ENCODE data around the gene PLPP4. TPM values are rescaled to one million over a fixed set of nuclear protein-coding genes. Genes with fewer than 3 reads are reported as not detected.

Gene PLPP4
- 3.7 and 3.9 TPM in 2 replicates for total RNA-seq

DNA sequence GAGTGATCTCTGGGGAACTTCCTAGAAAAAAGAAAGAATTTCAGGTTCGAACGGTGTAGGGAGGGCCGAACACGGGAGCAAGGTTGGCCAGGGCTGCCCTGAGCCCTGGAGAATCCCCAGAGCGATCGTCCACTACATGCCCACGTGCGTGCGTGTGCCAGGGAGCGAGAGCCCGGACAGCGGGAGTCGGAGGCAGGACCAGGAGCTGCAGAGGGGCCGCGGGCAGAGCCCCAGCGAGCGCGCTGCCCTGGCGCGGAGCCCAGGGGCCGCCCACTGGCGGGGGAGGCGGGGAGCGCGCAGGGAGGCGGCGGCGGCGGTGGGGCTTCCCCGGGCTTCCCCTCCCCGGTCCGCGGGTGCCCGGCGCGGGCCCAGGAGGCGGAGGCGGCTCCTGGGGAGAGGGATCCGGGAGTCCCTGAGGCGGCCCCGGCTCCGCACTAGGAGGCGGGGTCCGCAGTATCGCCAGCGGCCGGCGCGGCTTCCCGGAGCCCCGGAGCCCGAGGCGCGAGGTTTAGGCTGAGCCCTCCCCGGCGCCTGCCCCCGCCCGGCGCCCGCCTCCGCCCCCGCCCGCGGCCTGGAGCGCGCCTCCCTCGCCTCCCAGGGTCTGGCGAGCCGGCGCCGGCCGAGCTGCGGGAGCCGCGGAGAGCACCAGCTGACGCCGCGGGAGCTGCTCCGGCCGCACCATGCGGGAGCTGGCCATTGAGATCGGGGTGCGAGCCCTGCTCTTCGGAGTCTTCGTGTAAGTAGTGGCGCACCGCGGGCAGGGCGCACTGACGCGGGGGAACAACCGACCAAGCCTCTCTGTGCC lies at the start of gene PLPP4:
Gene PLPP4, plus strand, starts transcription at position 602 of the 805 bp plus-strand sequence. Its CDS starts 79 bp downstream, at position 681.
- H3K4me3 ChIP-seq (ENCODE audit: low read depth, low read length): peak within 1 kb of the TSS; percentile 76
- no peak for DNase-seq (ENCODE audit: low read depth)
- TF ChIP-seq, protein P1, sequence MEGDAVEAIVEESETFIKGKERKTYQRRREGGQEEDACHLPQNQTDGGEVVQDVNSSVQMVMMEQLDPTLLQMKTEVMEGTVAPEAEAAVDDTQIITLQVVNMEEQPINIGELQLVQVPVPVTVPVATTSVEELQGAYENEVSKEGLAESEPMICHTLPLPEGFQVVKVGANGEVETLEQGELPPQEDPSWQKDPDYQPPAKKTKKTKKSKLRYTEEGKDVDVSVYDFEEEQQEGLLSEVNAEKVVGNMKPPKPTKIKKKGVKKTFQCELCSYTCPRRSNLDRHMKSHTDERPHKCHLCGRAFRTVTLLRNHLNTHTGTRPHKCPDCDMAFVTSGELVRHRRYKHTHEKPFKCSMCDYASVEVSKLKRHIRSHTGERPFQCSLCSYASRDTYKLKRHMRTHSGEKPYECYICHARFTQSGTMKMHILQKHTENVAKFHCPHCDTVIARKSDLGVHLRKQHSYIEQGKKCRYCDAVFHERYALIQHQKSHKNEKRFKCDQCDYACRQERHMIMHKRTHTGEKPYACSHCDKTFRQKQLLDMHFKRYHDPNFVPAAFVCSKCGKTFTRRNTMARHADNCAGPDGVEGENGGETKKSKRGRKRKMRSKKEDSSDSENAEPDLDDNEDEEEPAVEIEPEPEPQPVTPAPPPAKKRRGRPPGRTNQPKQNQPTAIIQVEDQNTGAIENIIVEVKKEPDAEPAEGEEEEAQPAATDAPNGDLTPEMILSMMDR (conservative IDR thresholded peaks at IDR 0.05; ENCODE audit: low read depth, low read length): no peak

DNA sequence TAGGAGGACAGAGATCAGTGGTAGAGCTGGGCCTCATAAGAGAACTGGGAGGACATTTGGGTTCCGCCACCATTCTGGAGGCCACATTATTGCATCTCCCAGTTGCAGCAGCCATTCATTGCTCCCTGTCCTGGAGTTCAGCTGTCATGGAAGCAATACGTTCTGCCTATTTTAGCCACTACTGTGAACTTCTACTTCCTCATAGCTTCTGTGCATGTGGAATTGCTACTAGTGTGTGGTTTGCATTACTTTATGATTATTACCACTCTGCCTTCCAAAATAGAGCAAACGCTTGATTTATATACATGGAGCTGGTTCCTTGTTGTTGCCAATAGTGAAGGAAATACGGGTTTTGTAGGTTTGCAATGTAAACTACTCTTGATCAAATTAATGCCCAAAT lies 47.2 kb upstream of the PLPP4 start:
- TF ChIP-seq, protein P1 (conservative IDR thresholded peaks at IDR 0.05; ENCODE audit: low read depth, low read length): no peak
- DNase-seq (ENCODE audit: low read depth): no peak
- H3K4me3 ChIP-seq (ENCODE audit: low read depth, low read length): no peak overlapping the region

- TF ChIP-seq, protein P1 (conservative IDR thresholded peaks at IDR 0.05; ENCODE audit: low read depth, low read length): no peak
- DNase-seq (ENCODE audit: low read depth): no peak
- H3K4me3 ChIP-seq (ENCODE audit: low read depth, low read length): no peak overlapping the region
These were observed 42.1 kb upstream of the PLPP4 start for GRCh38 chr10:120414946-120415345.

DNA sequence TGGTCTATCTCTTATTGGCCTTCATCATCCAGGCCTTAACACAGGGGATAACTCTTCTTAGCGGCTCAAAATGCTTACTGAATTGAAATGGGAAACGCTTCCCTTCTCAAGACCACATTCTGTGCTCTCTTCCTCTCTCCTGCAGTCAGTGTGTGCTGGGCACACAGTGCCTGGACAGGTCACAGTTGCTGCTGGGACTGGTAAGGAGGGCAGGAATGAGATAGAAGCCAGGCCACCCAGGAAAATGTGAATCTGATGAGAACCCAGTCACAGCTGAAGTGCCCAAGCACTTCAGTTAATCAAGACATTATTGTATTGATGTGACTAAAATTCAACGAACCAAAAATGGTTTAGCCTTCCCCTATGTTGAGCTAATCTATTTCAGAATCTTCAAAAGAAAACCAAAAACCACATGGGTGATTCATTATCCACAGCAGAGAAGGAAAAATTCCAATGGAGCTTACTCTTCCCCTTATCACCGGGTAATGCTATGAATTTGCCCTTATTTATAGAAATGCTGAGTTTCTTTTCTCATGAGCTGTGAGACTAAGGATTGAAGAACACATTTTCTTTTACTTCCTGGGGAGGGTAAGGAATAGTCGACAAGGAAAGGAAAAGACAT lies 41.2 kb upstream of the PLPP4 start:
- TF ChIP-seq, protein P1 (conservative IDR thresholded peaks at IDR 0.05; ENCODE audit: low read depth, low read length): no peak
- peak; percentile 76 for DNase-seq (ENCODE audit: low read depth)
- H3K4me3 ChIP-seq (ENCODE audit: low read depth, low read length): no peak overlapping the region

DNA sequence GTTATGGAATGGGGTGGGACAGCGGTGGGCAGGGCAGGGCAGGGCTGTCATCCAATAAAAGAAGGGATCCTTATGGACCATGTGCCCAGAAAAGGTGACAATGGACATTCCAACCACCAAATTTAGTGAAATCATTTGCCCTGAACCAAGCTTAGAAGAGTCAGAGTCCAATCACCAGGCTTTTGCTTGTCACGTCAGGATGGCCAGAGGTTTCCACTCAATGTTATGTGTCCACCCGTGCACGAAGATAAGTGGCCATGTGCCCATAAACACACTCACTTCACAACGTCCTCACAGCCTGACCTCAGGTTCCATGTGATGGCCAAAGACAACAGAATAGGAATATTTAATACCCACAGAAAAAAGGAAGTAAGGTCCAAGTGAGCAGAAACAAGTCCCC lies 36.6 kb upstream of the PLPP4 start:
- DNase-seq (ENCODE audit: low read depth): no peak
- TF ChIP-seq, protein P1 (conservative IDR thresholded peaks at IDR 0.05; ENCODE audit: low read depth, low read length): no peak
- no peak overlapping the region for H3K4me3 ChIP-seq (ENCODE audit: low read depth, low read length)

DNA sequence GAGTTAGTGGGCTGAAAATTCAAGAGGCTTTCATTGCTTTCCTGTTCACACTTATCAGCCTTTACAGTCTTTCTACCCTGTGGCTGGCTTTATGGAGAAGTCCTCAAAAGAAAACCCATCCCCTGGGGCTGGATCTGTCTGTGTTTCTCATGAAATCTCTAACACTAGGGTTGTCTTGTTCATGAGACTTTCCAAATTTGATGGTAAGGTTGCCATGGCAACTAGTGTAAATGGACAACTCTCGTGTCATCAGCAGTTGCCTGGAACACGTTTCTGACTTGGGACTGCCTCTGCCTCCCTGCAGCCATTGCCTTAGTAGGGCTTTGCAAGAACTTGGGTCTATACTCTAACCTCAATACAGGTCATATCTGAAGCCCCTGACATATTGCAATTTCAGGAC lies 35.8 kb upstream of the PLPP4 start:
- TF ChIP-seq, protein P1 (conservative IDR thresholded peaks at IDR 0.05; ENCODE audit: low read depth, low read length): no peak
- no peak for DNase-seq (ENCODE audit: low read depth)
- H3K4me3 ChIP-seq (ENCODE audit: low read depth, low read length): no peak overlapping the region
